GM10847 (cell line): ENCODE measurements around the gene CPSF7.

Experiments used
- POLR2A ChIP-seq: IDR thresholded peaks from 2 replicates; pipeline ENCODE4 v1.6.1; 2011; ENCODE audit not compliant: insufficient read length; ENCODE audit errors: extremely low read depth

The CPSF7 gene

DNA sequence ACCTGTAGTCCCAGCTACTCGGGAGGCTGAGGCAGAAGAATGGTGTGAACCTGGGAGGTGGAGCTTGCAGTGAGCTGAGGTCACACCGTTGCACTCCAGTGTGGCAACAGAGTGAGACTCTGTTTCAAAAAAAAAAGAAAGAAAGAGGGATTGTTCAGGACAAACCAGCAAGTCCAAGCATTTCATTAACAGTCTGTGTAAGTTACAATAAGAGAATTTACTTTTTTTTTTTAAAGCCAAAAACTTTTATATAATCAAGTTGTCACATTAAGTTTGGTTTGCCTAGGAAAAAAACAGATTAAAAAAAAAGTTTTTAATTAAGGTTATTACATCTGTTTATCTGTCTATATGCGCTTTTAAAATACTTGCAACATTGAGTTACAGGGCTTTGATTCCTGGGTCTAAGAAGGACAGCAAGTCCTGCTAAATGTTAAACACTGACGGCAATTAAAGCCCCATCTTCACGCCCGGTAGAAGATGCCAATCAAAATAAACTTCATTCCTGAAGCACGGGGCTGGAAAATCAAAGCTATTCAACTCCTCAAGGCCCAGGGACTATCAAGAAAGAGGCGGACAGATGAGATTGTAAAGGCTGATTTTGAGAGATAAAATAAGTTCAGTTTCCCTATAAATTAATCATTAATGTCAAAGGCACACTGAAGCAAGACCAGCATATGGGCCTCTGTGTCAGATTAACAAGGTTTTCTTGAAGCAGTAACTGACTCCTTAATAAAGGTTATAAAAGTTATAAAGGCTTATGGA is 56.9 kb downstream of the CPSF7 start:
- TF ChIP-seq POLR2A: no peak

- TF ChIP-seq POLR2A: no peak
Observed at GRCh38 chr11:61370349-61371005, 59.3 kb downstream of the CPSF7 start.

DNA sequence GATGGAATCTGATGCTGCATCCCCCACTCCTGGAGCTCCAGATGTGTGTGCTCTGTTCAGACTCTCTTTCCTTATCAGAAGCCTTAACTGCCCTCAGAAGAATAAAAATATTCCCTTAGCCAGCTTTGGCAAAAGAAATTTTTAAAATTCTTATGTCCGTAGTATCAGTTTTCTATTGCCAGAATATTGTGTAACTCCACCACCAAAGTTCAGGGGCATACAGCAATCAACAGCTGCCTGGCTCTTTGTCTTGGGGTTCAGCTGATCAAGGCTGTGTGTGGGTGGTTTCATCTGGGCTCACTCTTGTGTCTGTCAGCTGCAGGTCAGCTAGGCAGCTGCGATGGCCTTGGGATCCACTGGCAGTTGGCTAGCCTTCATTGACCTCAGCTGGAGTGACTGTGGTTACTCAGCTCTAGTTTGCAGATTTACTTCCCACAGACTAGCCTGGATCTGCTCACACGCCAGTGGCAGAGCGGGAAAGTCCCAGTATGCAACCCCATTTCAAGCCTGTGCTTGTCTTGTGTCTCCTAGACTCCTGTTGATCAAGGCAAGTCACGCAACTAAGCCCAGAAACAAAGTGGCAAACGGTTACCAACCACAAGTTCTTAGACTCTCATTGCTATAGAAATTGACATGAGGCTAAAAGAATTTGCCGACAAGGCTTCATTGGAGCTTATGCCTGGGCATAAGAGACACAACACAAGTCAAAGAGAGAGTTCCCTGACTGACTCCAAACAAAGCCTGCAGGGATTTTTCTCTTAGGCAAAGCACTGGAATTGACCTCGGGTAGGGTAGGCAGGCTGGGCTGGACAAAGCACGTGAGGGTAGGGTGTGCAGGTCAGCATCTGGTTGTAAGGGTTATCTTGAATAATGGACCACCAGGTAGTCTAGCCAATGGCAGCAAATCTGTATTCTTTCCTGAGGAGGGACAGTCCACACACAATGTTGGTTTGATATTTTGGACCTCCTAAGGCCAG is 60.1 kb downstream of the CPSF7 start:
- no peak for TF ChIP-seq POLR2A

DNA sequence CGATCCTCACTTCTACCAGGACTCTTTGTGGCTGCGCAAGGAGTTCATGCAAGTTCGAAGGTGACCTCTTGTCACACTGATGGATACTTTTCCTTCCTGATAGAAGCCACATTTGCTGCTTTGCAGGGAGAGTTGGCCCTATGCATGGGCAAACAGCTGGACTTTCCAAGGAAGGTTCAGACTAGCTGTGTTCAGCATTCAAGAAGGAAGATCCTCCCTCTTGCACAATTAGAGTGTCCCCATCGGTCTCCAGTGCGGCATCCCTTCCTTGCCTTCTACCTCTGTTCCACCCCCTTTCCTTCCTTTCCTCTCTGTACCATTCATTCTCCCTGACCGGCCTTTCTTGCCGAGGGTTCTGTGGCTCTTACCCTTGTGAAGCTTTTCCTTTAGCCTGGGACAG is 61.1 kb downstream of the CPSF7 start:
- TF ChIP-seq POLR2A: no peak

GRCh38 chr11:61367406-61367805 is 62.4 kb downstream of the CPSF7 start:
- no peak for TF ChIP-seq POLR2A

- TF ChIP-seq POLR2A: no peak
Observed at GRCh38 chr11:61364012-61364675, 65.6 kb downstream of the CPSF7 start.

- TF ChIP-seq POLR2A: no peak
Observed at GRCh38 chr11:61362542-61362875, 67.3 kb downstream of the CPSF7 start.

- TF ChIP-seq POLR2A: peak; percentile 98
Observed at GRCh38 chr11:61361741-61362541, 67.8 kb downstream of the CPSF7 start, which contains the start of the genes CYB561A3 and TMEM138. TSS of gene CYB561A3 (minus strand) at chr11:61361882. CDS start at chr11:61356713, 5,169 bp downstream. TSS of gene TMEM138 (plus strand) at chr11:61362374. CDS start at chr11:61364391, 2,017 bp downstream.

DNA sequence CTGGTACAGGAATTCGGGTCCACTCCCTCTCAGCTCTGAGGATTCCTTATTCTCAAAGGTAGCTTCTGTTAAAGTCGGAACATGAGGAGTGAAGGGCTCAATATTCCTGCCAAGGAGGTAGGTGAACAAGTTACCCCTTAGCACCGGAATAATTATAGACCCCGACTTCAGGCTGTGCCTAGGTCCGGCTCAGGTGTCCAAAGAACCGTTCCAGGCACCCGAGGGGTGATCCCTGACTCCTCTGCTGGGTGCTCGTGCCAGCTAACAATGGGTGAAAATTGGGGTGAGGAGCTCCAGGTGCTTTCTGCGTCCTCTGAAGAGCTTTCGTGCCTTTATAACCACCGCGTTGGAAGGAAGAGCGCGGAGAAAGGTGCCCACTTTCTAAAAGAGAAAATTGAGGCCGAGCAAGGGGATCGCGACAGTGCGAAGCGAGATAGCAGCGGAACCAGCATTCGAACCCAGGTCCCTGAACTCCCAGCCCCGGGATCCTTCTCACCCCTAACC is 68.5 kb downstream of the CPSF7 start:
- no peak for TF ChIP-seq POLR2A

DNA sequence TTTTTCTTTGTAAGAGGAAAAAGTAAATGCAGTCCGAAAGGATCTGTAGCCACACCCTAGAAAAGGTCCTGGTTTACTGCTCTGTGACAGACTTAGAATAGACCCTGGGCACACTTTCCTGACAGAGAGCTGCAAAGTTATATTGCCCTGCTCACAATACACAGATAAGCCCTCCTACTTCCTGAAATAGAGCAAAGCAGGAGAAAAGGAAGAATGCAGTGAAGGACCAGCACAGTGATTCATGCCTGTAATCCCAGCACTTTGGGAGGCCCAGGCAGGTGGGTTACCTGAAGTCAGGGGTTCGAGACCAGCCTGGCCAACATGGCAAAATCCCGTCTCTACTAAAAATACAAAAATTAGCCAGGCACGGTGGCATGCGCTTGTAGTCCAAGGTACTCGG is 70.3 kb downstream of the CPSF7 start:
- no peak for TF ChIP-seq POLR2A

DNA sequence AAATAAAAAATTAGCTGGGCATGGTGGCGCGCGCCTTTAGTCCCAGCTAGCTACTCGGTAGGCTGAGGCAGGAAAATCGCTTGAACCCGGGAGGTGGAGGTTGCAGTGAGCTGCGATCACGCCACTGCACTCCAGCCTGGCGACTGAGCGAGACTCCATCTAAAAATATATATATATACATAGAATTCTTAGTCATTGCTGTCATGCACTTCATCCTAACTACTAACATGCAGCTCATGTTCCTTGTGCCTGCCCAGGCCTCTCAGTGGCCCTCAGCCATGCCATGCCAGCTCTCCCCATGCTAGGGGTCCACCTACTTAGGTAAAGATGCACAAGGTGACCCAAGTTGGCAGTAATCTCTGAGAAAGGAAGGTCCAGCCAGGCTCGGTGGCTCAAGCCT is 71.2 kb downstream of the CPSF7 start:
- TF ChIP-seq POLR2A: no peak

DNA sequence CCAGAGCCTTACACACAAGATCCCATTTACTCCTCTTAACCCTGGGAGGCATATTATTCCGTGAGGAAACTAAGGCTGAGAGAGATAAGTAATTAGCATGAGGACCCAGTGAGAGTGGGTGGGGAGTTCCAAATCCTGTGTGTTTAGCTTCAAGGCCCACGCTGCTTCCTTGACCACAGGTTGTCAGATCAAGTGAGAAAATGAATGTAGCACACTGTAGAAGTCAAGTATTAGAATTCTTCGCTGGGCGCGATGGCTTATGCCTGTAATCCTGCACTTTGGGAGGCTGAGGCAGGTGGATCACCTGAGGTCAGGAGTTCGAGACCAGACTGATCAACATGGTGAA is 71.9 kb downstream of the CPSF7 start:
- TF ChIP-seq POLR2A: no peak

GRCh38 chr11:61357233-61357893 is 72.4 kb downstream of the CPSF7 start:
- no peak for TF ChIP-seq POLR2A

DNA sequence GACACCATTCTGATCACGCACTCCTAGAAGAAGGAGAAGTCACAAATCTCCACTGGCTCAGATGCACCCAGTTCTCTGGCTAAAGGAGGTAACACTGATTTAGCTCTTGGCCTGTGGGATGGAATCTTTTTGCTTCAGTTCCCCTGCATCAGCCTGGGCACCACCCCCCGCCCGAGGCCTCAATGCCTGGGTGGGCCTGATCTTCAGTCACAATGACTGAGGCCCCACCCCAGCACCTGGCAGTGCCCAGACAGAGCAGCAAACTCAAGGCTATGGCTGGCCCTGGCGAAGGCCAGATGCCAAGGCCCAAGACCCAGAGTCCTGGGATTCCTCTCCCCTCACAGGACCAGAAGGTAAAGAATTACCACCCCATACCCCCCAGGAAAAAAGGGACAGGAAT is 73.1 kb downstream of the CPSF7 start:
- TF ChIP-seq POLR2A: no peak

DNA sequence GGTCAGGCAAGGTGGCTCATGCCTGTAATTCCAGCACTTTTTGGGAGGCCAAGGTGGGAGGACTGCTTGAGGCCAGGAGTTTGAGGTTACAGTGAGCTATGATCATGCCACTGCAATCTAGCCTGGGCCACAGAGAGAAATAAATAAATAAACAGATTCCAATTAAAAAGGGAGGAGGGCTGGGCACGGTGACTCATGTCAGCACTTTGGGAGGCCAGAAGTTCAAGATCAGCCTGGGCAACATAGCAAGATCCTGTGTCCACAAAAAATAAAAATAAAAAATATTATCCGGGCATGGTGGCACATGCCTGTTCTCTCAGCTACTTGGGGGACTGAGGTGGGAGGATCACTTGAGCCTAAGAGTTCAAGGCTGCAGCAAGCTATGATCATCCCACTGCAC is 75.6 kb downstream of the CPSF7 start:
- no peak for TF ChIP-seq POLR2A
